HL-60/S4 treated with retinoic acid at 250 ng/mL for 4 days and 3 days (cell line): Measurements from ENCODE around the gene CACNA2D3.
"Not testable (repeated sequence)": the region's sequence is repeated elsewhere in the genome, so short reads cannot be mapped to it uniquely, and the experiment has no call there.

ENCODE experiments used
- in situ Hi-C: fragments of 300-500 bp; cut with MboI; formaldehyde crosslinking; loops from 2 replicates; pipeline ENCODE4 v1.7.0; 2022; ENCODE audit warnings: low sequenced_read_pairs

Gene CACNA2D3

GRCh38 chr3:54969652-54970051, 847.3 kb downstream of the CACNA2D3 start:
- in situ Hi-C loops: no loop called here

- in situ Hi-C loops: no loop called here
Measured at GRCh38 chr3:54970895-54971294, 848.5 kb downstream of the CACNA2D3 start.

GRCh38 chr3:54977439-54977838, 855.1 kb downstream of the CACNA2D3 start:
- in situ Hi-C loops: no loop called here

- in situ Hi-C loops: not testable (repeated sequence)
Measured at GRCh38 chr3:54977946-54978345, 855.6 kb downstream of the CACNA2D3 start.

GRCh38 chr3:54982807-54983206, 860.5 kb downstream of the CACNA2D3 start:
- in situ Hi-C loops: no loop called here

- in situ Hi-C loops: no loop called here
Measured at GRCh38 chr3:54983266-54984099, 861.1 kb downstream of the CACNA2D3 start.

GRCh38 chr3:54985856-54986255, 863.5 kb downstream of the CACNA2D3 start:
- in situ Hi-C loops: no loop called here

- in situ Hi-C loops: no loop called here
Measured at GRCh38 chr3:54986294-54986693, 863.9 kb downstream of the CACNA2D3 start.

GRCh38 chr3:54987719-54988118, 865.4 kb downstream of the CACNA2D3 start:
- in situ Hi-C loops: no loop called here

GRCh38 chr3:54988302-54988837, 866.0 kb downstream of the CACNA2D3 start:
- in situ Hi-C loops: no loop called here

- in situ Hi-C loops: no loop called here
Measured at GRCh38 chr3:54988838-54989630, 866.7 kb downstream of the CACNA2D3 start.

- in situ Hi-C loops: no loop called here
Measured at GRCh38 chr3:54994111-54994513, 871.8 kb downstream of the CACNA2D3 start.

GRCh38 chr3:54999159-54999558, 876.8 kb downstream of the CACNA2D3 start:
- in situ Hi-C loops: no loop called here

- in situ Hi-C loops: no loop called here
Measured at GRCh38 chr3:54999811-55000210, 877.5 kb downstream of the CACNA2D3 start.

- in situ Hi-C loops: no loop called here
Measured at GRCh38 chr3:55000546-55000945, 878.2 kb downstream of the CACNA2D3 start.

- in situ Hi-C loops: no loop called here
Measured at GRCh38 chr3:55000953-55001352, 878.6 kb downstream of the CACNA2D3 start.

- in situ Hi-C loops: no loop called here
Measured at GRCh38 chr3:55002416-55002930, 880.1 kb downstream of the CACNA2D3 start.

- in situ Hi-C loops: no loop called here
Measured at GRCh38 chr3:55006244-55006676, 883.9 kb downstream of the CACNA2D3 start.

- in situ Hi-C loops: no loop called here
Measured at GRCh38 chr3:55007971-55008370, 885.6 kb downstream of the CACNA2D3 start.

GRCh38 chr3:55009372-55009771, 887.0 kb downstream of the CACNA2D3 start:
- in situ Hi-C loops: no loop called here

GRCh38 chr3:55012091-55012490, 889.7 kb downstream of the CACNA2D3 start:
- in situ Hi-C loops: no loop called here
